Central memory CD8-positive, alpha-beta T cell (primary cell): Measurements from ENCODE around the gene ZMYND10.

Experiments used
- ATAC-seq: fragments of 150-1000 bp; cut with Tn5 transposase; replicated peaks from 2 replicates; pipeline ENCODE4 v1.10.0; 2022; ENCODE audit warnings: mild to moderate bottlenecking, moderate FRiP score, moderate number of reproducible peaks; ENCODE audit not compliant: poor library complexity, severe bottlenecking; ENCODE audit errors: extremely low read depth
- DNase-seq, 2 donors: peaks; one replicate each; pipeline ENCODE4 v3.0.0; 2021; ENCODE audit warnings: low spot score in 2 of 2
- H3K27ac Mint-ChIP-seq: one replicate; pipeline ENCODE4 v1.8.0; 2022; ENCODE audit warnings: low read depth, mild to moderate bottlenecking, moderate library complexity, mixed read lengths
- H3K27me3 Mint-ChIP-seq: one replicate; pipeline ENCODE4 v1.8.0; 2022; ENCODE audit warnings: mixed read lengths
- H3K36me3 Mint-ChIP-seq: one replicate; pipeline ENCODE4 v1.8.0; 2022; ENCODE audit warnings: mild to moderate bottlenecking, moderate library complexity, mixed read lengths; ENCODE audit not compliant: insufficient read depth
- H3K4me1 Mint-ChIP-seq: one replicate; pipeline ENCODE4 v1.8.0; 2022; ENCODE audit warnings: mixed read lengths
- H3K4me3 Mint-ChIP-seq: one replicate; pipeline ENCODE4 v1.8.0; 2022; ENCODE audit warnings: mild to moderate bottlenecking, moderate library complexity, mixed read lengths
- H3K9me3 Mint-ChIP-seq: one replicate; pipeline ENCODE4 v1.8.0; 2022; ENCODE audit warnings: mixed read lengths

ZMYND10 gene

GRCh38 chr3:50339485-50340146, 5.9 kb downstream of the ZMYND10 start:
- no peak for DNase-seq
- H3K4me3 Mint-ChIP-seq: peak overlapping the region; percentile 95
- H3K27ac Mint-ChIP-seq: peak overlapping the region; percentile 97
- H3K9me3 Mint-ChIP-seq: no peaks in the 10 kb centered on the region
- no peak for ATAC-seq
- H3K4me1 Mint-ChIP-seq: peaks cover 56% of the 10 kb centered on the region
- H3K27me3 Mint-ChIP-seq: no peaks in the 10 kb centered on the region
- peaks cover 37% of the 10 kb centered on the region for H3K36me3 Mint-ChIP-seq

DNA sequence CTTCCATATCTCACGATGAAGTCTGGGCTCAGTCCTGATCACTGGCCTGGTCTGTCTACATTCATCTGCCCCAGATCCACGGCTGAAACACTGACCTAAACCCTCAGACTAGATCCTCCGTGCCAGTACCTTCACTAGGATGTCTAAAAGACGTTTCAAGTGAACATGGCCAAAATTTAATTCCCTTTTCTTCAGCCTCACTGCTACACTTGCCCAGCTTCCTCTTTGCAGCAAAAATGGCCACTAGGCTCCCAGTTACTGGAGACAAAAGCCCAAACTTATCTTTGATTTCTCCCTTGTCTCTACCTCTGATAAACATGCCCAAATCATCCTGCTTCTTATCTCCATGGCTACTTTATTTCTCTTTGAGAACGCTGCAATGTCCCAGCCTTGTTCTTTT, 6.6 kb downstream of the ZMYND10 start:
- Mint-ChIP-seq H3K4me3 (peak overlapping the region; percentile 95), H3K36me3 (peaks cover 39% of the 10 kb centered on the region), H3K4me1 (peaks cover 63% of the 10 kb centered on the region), H3K27ac (peak overlapping the region; percentile 97), H3K27me3 (no peaks in the 10 kb centered on the region), H3K9me3 (no peaks in the 10 kb centered on the region)
- no peak for ATAC-seq
- no peak for DNase-seq

DNA sequence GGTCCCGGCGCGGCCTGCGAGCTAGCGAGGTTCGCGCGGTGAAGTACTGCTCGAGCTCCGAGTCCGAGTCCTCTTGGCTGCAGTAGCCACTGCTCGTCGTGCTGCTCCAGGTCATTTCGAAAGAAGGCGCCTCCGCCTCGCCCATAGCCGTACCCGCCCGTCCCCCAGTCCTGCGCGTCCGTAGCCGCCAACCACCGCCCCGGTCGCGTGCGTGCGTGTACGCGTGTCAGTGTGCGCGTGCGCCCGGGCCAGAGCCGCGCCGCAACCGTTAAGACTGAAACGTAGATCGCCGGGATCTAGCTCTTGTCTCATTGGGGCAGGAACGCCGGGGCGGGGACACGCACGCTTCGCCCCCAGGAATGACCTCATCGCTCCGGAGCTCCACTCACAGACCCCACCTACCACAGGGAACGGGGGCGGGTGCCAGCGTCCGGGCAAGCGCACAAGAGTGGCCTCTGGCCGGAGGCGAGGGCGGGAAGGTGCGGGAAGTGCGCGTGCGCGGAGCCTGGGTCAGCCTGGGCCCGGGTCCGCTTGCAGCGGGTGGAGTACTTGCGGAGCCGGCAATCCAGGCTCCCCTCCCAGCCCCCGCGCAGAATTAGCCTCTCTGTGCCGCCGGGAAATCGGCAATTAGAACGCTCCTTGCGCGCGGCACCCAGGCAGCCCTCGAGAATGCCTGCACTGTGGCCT, 8.2 kb downstream of the ZMYND10 start:
- peak; percentile 67 for ATAC-seq
- Mint-ChIP-seq H3K27me3 (no peaks in the 10 kb centered on the region), H3K27ac (peak overlapping the region; percentile 97), H3K4me3 (peak overlapping the region; percentile 95), H3K4me1 (peaks cover 76% of the 10 kb centered on the region), H3K36me3 (peaks cover 51% of the 10 kb centered on the region), H3K9me3 (no peaks in the 10 kb centered on the region)
- DNase-seq: peak; percentile 79 to 82

DNA sequence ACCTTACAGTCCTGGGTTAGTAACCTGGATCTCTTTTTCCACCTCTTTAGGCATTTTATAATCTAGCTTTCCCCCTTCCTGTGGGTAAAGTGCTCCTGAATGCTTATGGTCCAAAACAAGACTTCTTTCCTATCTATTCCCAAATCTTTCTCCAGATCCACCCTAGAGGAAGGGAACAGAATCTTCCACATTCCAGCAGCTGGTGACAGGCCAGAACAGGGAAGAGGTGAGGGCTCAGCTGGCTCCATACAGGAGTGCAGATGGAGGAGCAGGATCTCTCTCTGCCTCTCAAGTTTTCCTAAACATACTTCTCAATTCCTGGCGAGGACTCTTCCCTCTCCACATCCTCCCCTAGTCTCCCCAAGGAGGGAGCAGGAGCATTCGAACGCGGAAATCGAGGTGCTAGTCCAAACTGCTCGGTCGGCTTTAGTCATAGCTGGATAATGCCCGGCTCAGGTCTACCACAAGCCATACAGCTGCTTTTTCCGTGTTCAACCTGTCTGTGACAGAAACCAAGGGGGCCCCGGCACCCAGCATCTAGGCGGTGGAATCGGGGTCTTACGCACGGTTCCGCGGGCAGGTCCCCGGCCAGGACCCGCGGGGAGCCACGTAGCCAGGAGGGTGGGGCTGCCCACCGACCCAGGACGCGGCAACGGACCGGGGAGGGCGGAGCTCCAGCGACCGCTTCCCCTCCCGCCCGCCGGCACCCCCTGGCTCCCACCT, 8.9 kb downstream of the ZMYND10 start:
- H3K9me3 Mint-ChIP-seq: no peaks in the 10 kb centered on the region
- ATAC-seq (peak; percentile 15), DNase-seq (peak in 1 of 2 donors; percentile 35)
- no peaks in the 10 kb centered on the region for H3K27me3 Mint-ChIP-seq
- H3K4me1 Mint-ChIP-seq: peaks cover 80% of the 10 kb centered on the region
- peak overlapping the region; percentile 97 for H3K27ac Mint-ChIP-seq
- H3K4me3 Mint-ChIP-seq: peak overlapping the region; percentile 95
- peaks cover 53% of the 10 kb centered on the region for H3K36me3 Mint-ChIP-seq

DNA sequence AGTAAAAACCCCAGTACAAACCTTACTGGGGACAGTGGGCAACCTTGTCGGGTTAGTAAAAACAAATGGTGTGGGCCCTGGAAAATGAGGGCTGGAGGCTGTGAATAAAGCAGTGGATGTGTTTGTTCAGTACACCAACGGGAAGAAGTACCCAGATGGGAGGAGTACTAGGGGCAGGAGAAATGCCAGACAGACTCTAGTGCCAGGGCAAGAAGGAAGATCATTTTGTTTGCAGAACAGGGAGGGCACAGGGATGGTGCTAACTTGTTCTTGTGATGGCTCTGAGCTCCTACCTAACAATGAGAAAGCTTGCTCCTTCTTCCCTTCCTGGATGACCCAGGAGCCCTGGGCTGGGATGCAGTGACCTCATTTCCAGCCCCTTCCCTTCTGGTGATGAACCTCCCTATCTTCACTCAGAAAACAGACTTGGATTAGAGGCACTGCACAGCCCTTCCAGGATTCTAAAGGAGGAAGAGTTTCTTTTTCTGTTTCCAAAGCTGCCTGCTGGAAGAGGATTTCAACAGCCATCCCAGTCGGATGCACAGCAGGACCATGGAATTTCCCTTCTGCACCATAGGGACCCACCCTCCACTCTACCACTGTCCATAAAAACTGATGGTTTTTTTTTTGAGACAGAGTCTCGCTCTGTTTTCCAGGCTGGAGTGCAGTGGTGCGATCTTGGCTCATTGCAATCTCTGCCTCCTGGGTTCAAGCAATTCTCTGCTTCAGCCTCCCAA, 11.0 kb downstream of the ZMYND10 start:
- Mint-ChIP-seq H3K4me3 (peak overlapping the region; percentile 67), H3K36me3 (peaks cover 52% of the 10 kb centered on the region)
- DNase-seq: no peak

GRCh38 chr3:50333744-50334328, 11.7 kb downstream of the ZMYND10 start:
- Mint-ChIP-seq H3K27me3 (no peaks in the 10 kb centered on the region), H3K4me3 (peak overlapping the region; percentile 67), H3K9me3 (no peaks in the 10 kb centered on the region), H3K36me3 (peaks cover 50% of the 10 kb centered on the region), H3K4me1 (peaks cover 60% of the 10 kb centered on the region), H3K27ac (peak overlapping the region; percentile 82)
- ATAC-seq (no peak), DNase-seq (no peak)

More for the DNA sequence above, 11.0 kb downstream of the ZMYND10 start:
- ATAC-seq: no peak
- Mint-ChIP-seq H3K27me3 (no peaks in the 10 kb centered on the region), H3K27ac (peak overlapping the region; percentile 82), H3K4me1 (peaks cover 67% of the 10 kb centered on the region), H3K9me3 (no peaks in the 10 kb centered on the region)

GRCh38 chr3:50331364-50331907, 14.1 kb downstream of the ZMYND10 start:
- Mint-ChIP-seq H3K27me3 (no peaks in the 10 kb centered on the region), H3K36me3 (peaks cover 37% of the 10 kb centered on the region), H3K4me3 (no peak overlapping the region), H3K27ac (no peak overlapping the region), H3K9me3 (no peaks in the 10 kb centered on the region), H3K4me1 (peaks cover 57% of the 10 kb centered on the region)
- no peak for ATAC-seq
- DNase-seq: no peak

GRCh38 chr3:50330330-50330729, 15.2 kb downstream of the ZMYND10 start:
- no peaks in the 10 kb centered on the region for H3K27me3 Mint-ChIP-seq
- H3K36me3 Mint-ChIP-seq: peaks cover 32% of the 10 kb centered on the region
- H3K27ac Mint-ChIP-seq: no peak overlapping the region
- H3K9me3 Mint-ChIP-seq: no peaks in the 10 kb centered on the region
- no peak overlapping the region for H3K4me3 Mint-ChIP-seq
- DNase-seq: no peak
- H3K4me1 Mint-ChIP-seq: peaks cover 51% of the 10 kb centered on the region
- ATAC-seq: no peak

- Mint-ChIP-seq H3K27me3 (no peaks in the 10 kb centered on the region), H3K9me3 (no peaks in the 10 kb centered on the region), H3K4me3 (peak within 1 kb of the TSS; percentile 82), H3K36me3 (peaks cover 22% of the 10 kb centered on the region), H3K4me1 (peaks cover 47% of the 10 kb centered on the region), H3K27ac (peak within 1 kb of the TSS; percentile 82)
- DNase-seq: peak; percentile 89 to 91
- ATAC-seq: peak; percentile 97
Measured at GRCh38 chr3:50327943-50328691, 17.4 kb downstream of the ZMYND10 start, which contains the start of gene TUSC2. Gene TUSC2 (minus strand): TSS chr3:50328223. CDS start chr3:50328099, 124 bp downstream.

GRCh38 chr3:50327129-50327528, 18.4 kb downstream of the ZMYND10 start:
- peaks cover 41% of the 10 kb centered on the region for H3K4me1 Mint-ChIP-seq
- DNase-seq: no peak
- H3K9me3 Mint-ChIP-seq: no peaks in the 10 kb centered on the region
- peaks cover 17% of the 10 kb centered on the region for H3K36me3 Mint-ChIP-seq
- H3K4me3 Mint-ChIP-seq: peak overlapping the region; percentile 82
- H3K27me3 Mint-ChIP-seq: no peaks in the 10 kb centered on the region
- no peak for ATAC-seq
- H3K27ac Mint-ChIP-seq: peak overlapping the region; percentile 82

- H3K4me3 Mint-ChIP-seq: peak overlapping the region; percentile 82
- no peaks in the 10 kb centered on the region for H3K9me3 Mint-ChIP-seq
- H3K27me3 Mint-ChIP-seq: no peaks in the 10 kb centered on the region
- ATAC-seq (no peak), DNase-seq (no peak)
- peaks cover 14% of the 10 kb centered on the region for H3K36me3 Mint-ChIP-seq
- peak overlapping the region; percentile 55 for H3K27ac Mint-ChIP-seq
- H3K4me1 Mint-ChIP-seq: peaks cover 39% of the 10 kb centered on the region
Measured at GRCh38 chr3:50326182-50326541, 19.4 kb downstream of the ZMYND10 start.
